WTC11 (cell line): Measurements from ENCODE around the gene FUZ. TPM values are rescaled to one million over a fixed set of nuclear protein-coding genes. Genes with fewer than 3 reads are reported as not detected.

Experiments
- ATAC-seq: fragments of 200-7000 bp; cut with Tn5 transposase; 2 replicates; pipeline ENCODE4 v1.10.0; 2021; ENCODE audit warnings: mild to moderate bottlenecking, moderate library complexity
- CTCF ChIA-PET: fragments of 300-600 bp; sonication (Branson Sonifier 250); formaldehyde crosslinking; loops from one replicate; lab custom pipeline; 2021; ENCODE audit warnings: antibody characterized with exemption; lab: Charles Lee
- POLR2A ChIA-PET: fragments of 350-600 bp; sonication (Branson Sonifier 250); formaldehyde crosslinking; loops from one replicate; lab custom pipeline; 2021; ENCODE audit warnings: antibody characterized with exemption; lab: Charles Lee
- DNase-seq: peaks from one replicate; pipeline ENCODE4 v3.0.0; 2021; ENCODE audit warnings: low spot score
- H3K27ac Mint-ChIP-seq: 2 replicates; pipeline ENCODE4 v1.8.0; 2021; ENCODE audit warnings: mixed read lengths
- H3K27me3 Mint-ChIP-seq: 2 replicates; pipeline ENCODE4 v1.8.0; 2021; ENCODE audit warnings: low read depth, mild to moderate bottlenecking, moderate library complexity, mixed read lengths
- H3K36me3 Mint-ChIP-seq: 2 replicates; pipeline ENCODE4 v1.8.0; 2021; ENCODE audit warnings: mixed read lengths
- H3K4me1 Mint-ChIP-seq: 2 replicates; pipeline ENCODE4 v1.8.0; 2022; ENCODE audit warnings: mixed read lengths
- H3K4me3 Mint-ChIP-seq: 2 replicates; pipeline ENCODE4 v1.8.0; 2021; ENCODE audit warnings: mild to moderate bottlenecking, moderate library complexity, mixed read lengths
- H3K9me3 Mint-ChIP-seq: 2 replicates; pipeline ENCODE4 v1.8.0; 2021; ENCODE audit warnings: mixed read lengths
- CBFB ChIP-seq: sonication (generic); formaldehyde crosslinking; IDR thresholded peaks from 2 replicates; pipeline ENCODE4 v1.8.1; 2022; ENCODE audit warnings: mild to moderate bottlenecking, low read depth, missing genetic modification reagents
- CREB1 ChIP-seq: sonication (generic); formaldehyde crosslinking; IDR thresholded peaks from 2 replicates; pipeline ENCODE4 v1.8.0; 2023; ENCODE audit warnings: mild to moderate bottlenecking, missing genetic modification reagents
- CREM ChIP-seq: sonication (generic); formaldehyde crosslinking; IDR thresholded peaks from 2 replicates; pipeline ENCODE4 v1.8.1; 2022; ENCODE audit warnings: mild to moderate bottlenecking, missing genetic modification reagents, moderate library complexity
- ETV6 ChIP-seq: sonication (generic); formaldehyde crosslinking; IDR thresholded peaks from 2 replicates; pipeline ENCODE4 v1.8.1; 2022; ENCODE audit warnings: mild to moderate bottlenecking, missing genetic modification reagents
- FOXK1 ChIP-seq: sonication (generic); formaldehyde crosslinking; IDR thresholded peaks from 2 replicates; pipeline ENCODE4 v1.8.0; 2022; ENCODE audit warnings: mild to moderate bottlenecking, moderate library complexity, missing genetic modification reagents
- GRHL2 ChIP-seq: fragments of 250-450 bp; sonication (Bioruptor Pico); IDR thresholded peaks from 2 replicates; pipeline ENCODE4 v1.8.0; 2022; ENCODE audit warnings: mild to moderate bottlenecking, moderate library complexity; ENCODE audit not compliant: insufficient replicate concordance, severe bottlenecking
- GTF2I ChIP-seq: fragments of 250-450 bp; sonication (Bioruptor Pico); conservative IDR thresholded peaks from 2 replicates; pipeline ENCODE4 v1.4.0; 2021; ENCODE audit warnings: mild to moderate bottlenecking
- JUN ChIP-seq: sonication (generic); formaldehyde crosslinking; IDR thresholded peaks from 2 replicates; pipeline ENCODE4 v1.8.0; 2023; ENCODE audit warnings: mild to moderate bottlenecking, missing genetic modification reagents
- NFATC4 ChIP-seq: fragments of 250-450 bp; sonication (Bioruptor Pico); IDR thresholded peaks from 2 replicates; pipeline ENCODE4 v1.9.0; 2021; ENCODE audit warnings: mild to moderate bottlenecking
- NFYB ChIP-seq: sonication (generic); formaldehyde crosslinking; conservative IDR thresholded peaks from 2 replicates; pipeline ENCODE4 v1.8.0; 2022; ENCODE audit warnings: low read depth, missing genetic modification reagents
- NR2C2 ChIP-seq: sonication (generic); formaldehyde crosslinking; IDR thresholded peaks from 2 replicates; pipeline ENCODE4 v1.8.0; 2022; ENCODE audit warnings: mild to moderate bottlenecking, missing genetic modification reagents
- total RNA-seq: library from RNA; stranded (reverse); gene quantifications from 3 replicates; pipeline ENCODE4 v1.2.3, GENCODE V29; 2021
- TF ChIP-seq, protein P1 (sequence below): fragments of 200-600 bp; IDR thresholded peaks from 2 replicates; pipeline ENCODE4 v1.8.0; 2022; ENCODE audit warnings: antibody characterized with exemption
- TF ChIP-seq, protein P2 (sequence below): fragments of 250-450 bp; sonication (Bioruptor Pico); conservative IDR thresholded peaks from 2 replicates; pipeline ENCODE4 v1.9.0; 2021; ENCODE audit warnings: mild to moderate bottlenecking
- TF ChIP-seq, protein P3 (sequence below): fragments of 250-450 bp; sonication (Bioruptor Pico); IDR thresholded peaks from 2 replicates; pipeline ENCODE4 v1.9.0; 2021; ENCODE audit warnings: mild to moderate bottlenecking
- TF ChIP-seq, protein P4 (sequence below): sonication (generic); formaldehyde crosslinking; conservative IDR thresholded peaks from 2 replicates; pipeline ENCODE4 v1.8.1; 2023; ENCODE audit warnings: mild to moderate bottlenecking, low read depth, missing genetic modification reagents, moderate library complexity
- TF ChIP-seq, protein P5 (sequence below): sonication (generic); formaldehyde crosslinking; IDR thresholded peaks from 2 replicates; pipeline ENCODE4 v1.8.1; 2023; ENCODE audit warnings: mild to moderate bottlenecking, missing genetic modification reagents, borderline replicate concordance
- TF ChIP-seq, protein P6 (sequence below): sonication (generic); formaldehyde crosslinking; IDR thresholded peaks from 2 replicates; pipeline ENCODE4 v1.8.0; 2022; ENCODE audit warnings: mild to moderate bottlenecking, missing genetic modification reagents
- TF ChIP-seq, protein P7 (sequence below): sonication (generic); formaldehyde crosslinking; IDR thresholded peaks from 2 replicates; pipeline ENCODE4 v1.8.1; 2023; ENCODE audit warnings: mild to moderate bottlenecking, missing genetic modification reagents

FUZ gene
- total RNA-seq, 1 experiment from 2014 or later = 35.1 TPM

DNA sequence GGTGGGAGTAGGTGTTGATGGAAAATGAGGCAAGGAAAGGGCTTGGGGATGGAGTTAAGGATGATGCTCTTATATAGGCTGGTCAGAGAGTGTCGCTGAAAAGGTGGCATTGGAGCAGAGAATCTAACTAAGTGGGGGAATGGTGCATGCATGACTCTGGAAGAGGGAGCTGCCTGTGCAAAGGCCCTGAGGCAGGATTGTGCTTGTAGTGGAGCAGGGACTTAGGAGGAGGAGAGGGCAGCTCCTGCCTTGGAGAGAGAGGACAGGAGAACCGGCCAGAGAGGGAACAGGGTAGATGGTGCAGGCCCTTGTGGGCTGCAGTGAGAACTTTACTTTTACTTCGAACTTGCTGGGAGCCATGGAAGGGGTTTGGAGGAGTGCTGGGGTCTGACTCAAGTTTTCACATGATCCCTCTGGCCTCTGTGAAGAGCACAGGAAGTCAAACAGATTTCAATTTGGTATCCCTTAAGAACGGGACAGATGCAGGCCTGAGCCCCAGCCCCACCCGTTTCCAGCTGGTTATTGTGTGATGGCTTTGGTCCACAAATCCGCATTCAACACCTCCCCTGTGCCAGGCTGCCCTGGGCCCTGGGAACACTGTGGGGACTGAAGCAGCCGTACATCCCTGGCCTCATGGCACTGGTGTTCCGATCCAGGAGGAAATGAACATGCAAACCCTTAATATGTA lies 39.3 kb downstream of the FUZ start (continued):
- TF ChIP-seq, protein P1, sequence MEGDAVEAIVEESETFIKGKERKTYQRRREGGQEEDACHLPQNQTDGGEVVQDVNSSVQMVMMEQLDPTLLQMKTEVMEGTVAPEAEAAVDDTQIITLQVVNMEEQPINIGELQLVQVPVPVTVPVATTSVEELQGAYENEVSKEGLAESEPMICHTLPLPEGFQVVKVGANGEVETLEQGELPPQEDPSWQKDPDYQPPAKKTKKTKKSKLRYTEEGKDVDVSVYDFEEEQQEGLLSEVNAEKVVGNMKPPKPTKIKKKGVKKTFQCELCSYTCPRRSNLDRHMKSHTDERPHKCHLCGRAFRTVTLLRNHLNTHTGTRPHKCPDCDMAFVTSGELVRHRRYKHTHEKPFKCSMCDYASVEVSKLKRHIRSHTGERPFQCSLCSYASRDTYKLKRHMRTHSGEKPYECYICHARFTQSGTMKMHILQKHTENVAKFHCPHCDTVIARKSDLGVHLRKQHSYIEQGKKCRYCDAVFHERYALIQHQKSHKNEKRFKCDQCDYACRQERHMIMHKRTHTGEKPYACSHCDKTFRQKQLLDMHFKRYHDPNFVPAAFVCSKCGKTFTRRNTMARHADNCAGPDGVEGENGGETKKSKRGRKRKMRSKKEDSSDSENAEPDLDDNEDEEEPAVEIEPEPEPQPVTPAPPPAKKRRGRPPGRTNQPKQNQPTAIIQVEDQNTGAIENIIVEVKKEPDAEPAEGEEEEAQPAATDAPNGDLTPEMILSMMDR = no peak
- TF ChIP-seq NFATC4 (CRISPR knock-in tag) (no peak), GRHL2 (CRISPR knock-in tag) (no peak)
- TF ChIP-seq, protein P2, sequence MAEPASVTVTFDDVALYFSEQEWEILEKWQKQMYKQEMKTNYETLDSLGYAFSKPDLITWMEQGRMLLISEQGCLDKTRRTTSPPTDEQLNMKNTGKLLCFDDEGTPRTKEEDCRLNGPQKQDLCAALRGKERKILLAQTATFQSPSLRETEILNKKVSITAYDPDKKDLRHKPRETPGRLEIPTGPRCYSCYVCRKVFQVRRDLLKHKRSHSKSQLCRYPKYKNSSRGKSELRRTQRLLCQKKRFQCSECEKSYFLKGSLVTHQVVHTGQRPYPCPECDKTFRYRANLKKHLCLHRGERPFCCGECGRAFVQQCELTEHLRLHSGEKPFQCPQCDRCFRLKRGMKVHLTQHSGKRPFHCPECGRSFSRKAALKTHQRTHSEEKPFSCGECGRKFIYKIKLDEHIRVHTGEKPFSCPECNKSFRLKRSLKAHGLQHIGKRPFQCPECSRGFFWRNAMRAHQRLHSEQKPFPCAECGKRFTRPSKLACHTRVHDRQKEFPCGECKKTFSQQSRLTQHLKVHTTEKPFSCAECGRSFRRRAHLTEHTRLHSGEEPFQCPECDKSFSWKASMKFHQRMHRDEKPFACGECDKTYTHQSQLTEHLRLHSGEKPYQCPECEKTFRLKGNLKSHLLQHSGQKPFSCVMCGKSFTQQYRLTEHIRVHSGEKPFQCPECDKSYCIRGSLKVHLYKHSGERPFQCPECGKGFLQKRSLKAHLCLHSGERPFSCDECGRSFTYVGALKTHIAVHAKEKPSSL (CRISPR knock-in tag) = no peak
- TF ChIP-seq, protein P3, sequence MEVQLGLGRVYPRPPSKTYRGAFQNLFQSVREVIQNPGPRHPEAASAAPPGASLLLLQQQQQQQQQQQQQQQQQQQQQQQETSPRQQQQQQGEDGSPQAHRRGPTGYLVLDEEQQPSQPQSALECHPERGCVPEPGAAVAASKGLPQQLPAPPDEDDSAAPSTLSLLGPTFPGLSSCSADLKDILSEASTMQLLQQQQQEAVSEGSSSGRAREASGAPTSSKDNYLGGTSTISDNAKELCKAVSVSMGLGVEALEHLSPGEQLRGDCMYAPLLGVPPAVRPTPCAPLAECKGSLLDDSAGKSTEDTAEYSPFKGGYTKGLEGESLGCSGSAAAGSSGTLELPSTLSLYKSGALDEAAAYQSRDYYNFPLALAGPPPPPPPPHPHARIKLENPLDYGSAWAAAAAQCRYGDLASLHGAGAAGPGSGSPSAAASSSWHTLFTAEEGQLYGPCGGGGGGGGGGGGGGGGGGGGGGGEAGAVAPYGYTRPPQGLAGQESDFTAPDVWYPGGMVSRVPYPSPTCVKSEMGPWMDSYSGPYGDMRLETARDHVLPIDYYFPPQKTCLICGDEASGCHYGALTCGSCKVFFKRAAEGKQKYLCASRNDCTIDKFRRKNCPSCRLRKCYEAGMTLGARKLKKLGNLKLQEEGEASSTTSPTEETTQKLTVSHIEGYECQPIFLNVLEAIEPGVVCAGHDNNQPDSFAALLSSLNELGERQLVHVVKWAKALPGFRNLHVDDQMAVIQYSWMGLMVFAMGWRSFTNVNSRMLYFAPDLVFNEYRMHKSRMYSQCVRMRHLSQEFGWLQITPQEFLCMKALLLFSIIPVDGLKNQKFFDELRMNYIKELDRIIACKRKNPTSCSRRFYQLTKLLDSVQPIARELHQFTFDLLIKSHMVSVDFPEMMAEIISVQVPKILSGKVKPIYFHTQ (CRISPR knock-in tag) = no peak

DNA sequence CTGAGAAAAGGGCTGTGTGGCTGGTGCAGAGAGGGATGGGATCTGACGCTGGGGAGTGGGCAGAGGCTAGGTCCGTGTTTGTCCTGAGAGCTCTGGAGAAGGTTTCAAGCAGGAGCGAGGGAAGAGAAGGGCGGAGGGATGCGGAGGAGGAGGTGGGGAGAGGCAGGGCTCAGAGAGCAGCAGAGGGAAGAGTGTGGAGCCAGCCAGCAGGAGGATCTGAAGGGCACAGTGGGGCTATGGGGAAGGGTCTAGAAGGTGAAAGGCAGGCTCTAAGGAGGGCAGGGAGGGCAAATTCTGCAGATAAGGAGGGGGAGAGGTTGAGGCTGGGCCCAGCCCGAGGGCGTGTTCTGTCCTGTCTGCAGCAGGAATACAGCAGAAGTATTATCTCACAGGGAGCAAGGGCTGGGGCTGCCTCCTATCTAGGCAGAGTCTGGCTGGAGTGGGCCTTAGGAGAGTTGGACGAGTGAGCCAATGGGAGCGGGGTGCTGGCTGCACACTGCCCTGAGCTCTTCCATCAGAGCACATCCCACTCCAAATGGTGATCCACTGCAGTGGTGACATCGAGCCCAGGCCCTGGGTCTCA lies 40.2 kb downstream of the FUZ start:
- Mint-ChIP-seq H3K27ac (peak overlapping the region; percentile 70), H3K4me3 (no peak overlapping the region), H3K36me3 (peaks cover 3% of the 10 kb centered on the region; the same call in 1 of the 2 replicates), H3K27me3 (no peaks in the 10 kb centered on the region), H3K4me1 (peaks cover 7% of the 10 kb centered on the region), H3K9me3 (no peaks in the 10 kb centered on the region)
- no peak for DNase-seq
- TF ChIP-seq CREB1 = no peak
- TF ChIP-seq CREM (CRISPR knock-in tag) = no peak
- TF ChIP-seq CBFB (CRISPR knock-in tag) = no peak
- TF ChIP-seq, protein P4, sequence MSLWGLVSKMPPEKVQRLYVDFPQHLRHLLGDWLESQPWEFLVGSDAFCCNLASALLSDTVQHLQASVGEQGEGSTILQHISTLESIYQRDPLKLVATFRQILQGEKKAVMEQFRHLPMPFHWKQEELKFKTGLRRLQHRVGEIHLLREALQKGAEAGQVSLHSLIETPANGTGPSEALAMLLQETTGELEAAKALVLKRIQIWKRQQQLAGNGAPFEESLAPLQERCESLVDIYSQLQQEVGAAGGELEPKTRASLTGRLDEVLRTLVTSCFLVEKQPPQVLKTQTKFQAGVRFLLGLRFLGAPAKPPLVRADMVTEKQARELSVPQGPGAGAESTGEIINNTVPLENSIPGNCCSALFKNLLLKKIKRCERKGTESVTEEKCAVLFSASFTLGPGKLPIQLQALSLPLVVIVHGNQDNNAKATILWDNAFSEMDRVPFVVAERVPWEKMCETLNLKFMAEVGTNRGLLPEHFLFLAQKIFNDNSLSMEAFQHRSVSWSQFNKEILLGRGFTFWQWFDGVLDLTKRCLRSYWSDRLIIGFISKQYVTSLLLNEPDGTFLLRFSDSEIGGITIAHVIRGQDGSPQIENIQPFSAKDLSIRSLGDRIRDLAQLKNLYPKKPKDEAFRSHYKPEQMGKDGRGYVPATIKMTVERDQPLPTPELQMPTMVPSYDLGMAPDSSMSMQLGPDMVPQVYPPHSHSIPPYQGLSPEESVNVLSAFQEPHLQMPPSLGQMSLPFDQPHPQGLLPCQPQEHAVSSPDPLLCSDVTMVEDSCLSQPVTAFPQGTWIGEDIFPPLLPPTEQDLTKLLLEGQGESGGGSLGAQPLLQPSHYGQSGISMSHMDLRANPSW = no peak
- TF ChIP-seq JUN (CRISPR knock-in tag) = no peak
- TF ChIP-seq, protein P5, sequence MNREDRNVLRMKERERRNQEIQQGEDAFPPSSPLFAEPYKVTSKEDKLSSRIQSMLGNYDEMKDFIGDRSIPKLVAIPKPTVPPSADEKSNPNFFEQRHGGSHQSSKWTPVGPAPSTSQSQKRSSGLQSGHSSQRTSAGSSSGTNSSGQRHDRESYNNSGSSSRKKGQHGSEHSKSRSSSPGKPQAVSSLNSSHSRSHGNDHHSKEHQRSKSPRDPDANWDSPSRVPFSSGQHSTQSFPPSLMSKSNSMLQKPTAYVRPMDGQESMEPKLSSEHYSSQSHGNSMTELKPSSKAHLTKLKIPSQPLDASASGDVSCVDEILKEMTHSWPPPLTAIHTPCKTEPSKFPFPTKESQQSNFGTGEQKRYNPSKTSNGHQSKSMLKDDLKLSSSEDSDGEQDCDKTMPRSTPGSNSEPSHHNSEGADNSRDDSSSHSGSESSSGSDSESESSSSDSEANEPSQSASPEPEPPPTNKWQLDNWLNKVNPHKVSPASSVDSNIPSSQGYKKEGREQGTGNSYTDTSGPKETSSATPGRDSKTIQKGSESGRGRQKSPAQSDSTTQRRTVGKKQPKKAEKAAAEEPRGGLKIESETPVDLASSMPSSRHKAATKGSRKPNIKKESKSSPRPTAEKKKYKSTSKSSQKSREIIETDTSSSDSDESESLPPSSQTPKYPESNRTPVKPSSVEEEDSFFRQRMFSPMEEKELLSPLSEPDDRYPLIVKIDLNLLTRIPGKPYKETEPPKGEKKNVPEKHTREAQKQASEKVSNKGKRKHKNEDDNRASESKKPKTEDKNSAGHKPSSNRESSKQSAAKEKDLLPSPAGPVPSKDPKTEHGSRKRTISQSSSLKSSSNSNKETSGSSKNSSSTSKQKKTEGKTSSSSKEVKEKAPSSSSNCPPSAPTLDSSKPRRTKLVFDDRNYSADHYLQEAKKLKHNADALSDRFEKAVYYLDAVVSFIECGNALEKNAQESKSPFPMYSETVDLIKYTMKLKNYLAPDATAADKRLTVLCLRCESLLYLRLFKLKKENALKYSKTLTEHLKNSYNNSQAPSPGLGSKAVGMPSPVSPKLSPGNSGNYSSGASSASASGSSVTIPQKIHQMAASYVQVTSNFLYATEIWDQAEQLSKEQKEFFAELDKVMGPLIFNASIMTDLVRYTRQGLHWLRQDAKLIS (CRISPR knock-in tag) = no peak
- TF ChIP-seq NFYB = no peak
- no peak for TF ChIP-seq FOXK1 (CRISPR knock-in tag)
- TF ChIP-seq GTF2I (CRISPR knock-in tag) = no peak
- TF ChIP-seq NR2C2 (CRISPR knock-in tag) = no peak
- TF ChIP-seq, protein P6, sequence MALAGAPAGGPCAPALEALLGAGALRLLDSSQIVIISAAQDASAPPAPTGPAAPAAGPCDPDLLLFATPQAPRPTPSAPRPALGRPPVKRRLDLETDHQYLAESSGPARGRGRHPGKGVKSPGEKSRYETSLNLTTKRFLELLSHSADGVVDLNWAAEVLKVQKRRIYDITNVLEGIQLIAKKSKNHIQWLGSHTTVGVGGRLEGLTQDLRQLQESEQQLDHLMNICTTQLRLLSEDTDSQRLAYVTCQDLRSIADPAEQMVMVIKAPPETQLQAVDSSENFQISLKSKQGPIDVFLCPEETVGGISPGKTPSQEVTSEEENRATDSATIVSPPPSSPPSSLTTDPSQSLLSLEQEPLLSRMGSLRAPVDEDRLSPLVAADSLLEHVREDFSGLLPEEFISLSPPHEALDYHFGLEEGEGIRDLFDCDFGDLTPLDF (CRISPR knock-in tag) = no peak
- TF ChIP-seq, protein P7, sequence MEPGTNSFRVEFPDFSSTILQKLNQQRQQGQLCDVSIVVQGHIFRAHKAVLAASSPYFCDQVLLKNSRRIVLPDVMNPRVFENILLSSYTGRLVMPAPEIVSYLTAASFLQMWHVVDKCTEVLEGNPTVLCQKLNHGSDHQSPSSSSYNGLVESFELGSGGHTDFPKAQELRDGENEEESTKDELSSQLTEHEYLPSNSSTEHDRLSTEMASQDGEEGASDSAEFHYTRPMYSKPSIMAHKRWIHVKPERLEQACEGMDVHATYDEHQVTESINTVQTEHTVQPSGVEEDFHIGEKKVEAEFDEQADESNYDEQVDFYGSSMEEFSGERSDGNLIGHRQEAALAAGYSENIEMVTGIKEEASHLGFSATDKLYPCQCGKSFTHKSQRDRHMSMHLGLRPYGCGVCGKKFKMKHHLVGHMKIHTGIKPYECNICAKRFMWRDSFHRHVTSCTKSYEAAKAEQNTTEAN (CRISPR knock-in tag) = no peak
- TF ChIP-seq ETV6 (CRISPR knock-in tag) = no peak
- ChIA-PET CTCF (no interaction called here), POLR2A (no interaction called here)
- no peak; the same call in 1 of the 2 replicates for ATAC-seq
